ENCODE measurements around the gene TBX19. TPM values are rescaled to one million over a fixed set of nuclear protein-coding genes. Genes with fewer than 3 reads are reported as not detected.

Gene TBX19
- total RNA-seq, 1 experiment from 2014 or later = 1.2 TPM

- TF ChIP-seq PREB (CRISPR knock-in tag; IDR thresholded peaks at IDR 0.05; ENCODE audit: borderline replicate concordance) (no peak), CTCF (IDR thresholded peaks at IDR 0.05) (no peak), ZNF263 (CRISPR knock-in tag; IDR thresholded peaks at IDR 0.05; ENCODE audit: low read depth) (no peak), E2F4 (CRISPR knock-in tag; IDR thresholded peaks at IDR 0.05; ENCODE audit: borderline replicate concordance, low read depth) (no peak), AR (CRISPR knock-in tag; IDR thresholded peaks at IDR 0.05) (no peak), ZNF423 (CRISPR knock-in tag; IDR thresholded peaks at IDR 0.05) (no peak), ZMAT4 (CRISPR knock-in tag; IDR thresholded peaks at IDR 0.05) (no peak), ZBTB43 (CRISPR knock-in tag; IDR thresholded peaks at IDR 0.05) (no peak), GRHL2 (CRISPR knock-in tag; IDR thresholded peaks at IDR 0.05; ENCODE audit: insufficient replicate concordance, severe bottlenecking) (no peak), ATF2 (CRISPR knock-in tag; IDR thresholded peaks at IDR 0.05; ENCODE audit: borderline replicate concordance, low read depth) (no peak), MXD4 (CRISPR knock-in tag; IDR thresholded peaks at IDR 0.05; ENCODE audit: borderline replicate concordance) (no peak), OVOL2 (CRISPR knock-in tag; IDR thresholded peaks at IDR 0.05; ENCODE audit: borderline replicate concordance) (no peak), USF1 (CRISPR knock-in tag; IDR thresholded peaks at IDR 0.05) (no peak)
- Mint-ChIP-seq H3K9me3 (peaks cover 6% of the 10 kb centered on the region), H3K36me3 (peaks cover 4% of the 10 kb centered on the region), H3K4me3 (no peak overlapping the region), H3K27ac (no peak overlapping the region), H3K27me3 (ENCODE audit: low read depth) (no peaks in the 10 kb centered on the region), H3K4me1 (peaks cover 23% of the 10 kb centered on the region)
- POLR2A ChIA-PET = no interaction called here
- DNase-seq (ENCODE audit: low spot score) = no peak
- ATAC-seq = no peak
- CTCF ChIA-PET = interaction anchor here (1.4 kb wide), 1 partner anchor 85 kb away, joined by 10 read pairs; no protein-coding TSS in a partner anchor
Observed at GRCh38 chr1:168320149-168320548, 39.5 kb downstream of the TBX19 start.
